ENCODE measurements around the gene MYL10. TPM values are rescaled to one million over a fixed set of nuclear protein-coding genes. Genes with fewer than 3 reads are reported as not detected.

The MYL10 gene
- not detected in 2 replicates for polyA plus RNA-seq (2012; rRNA removed)
- polyA plus RNA-seq (2012; cell fraction: cytosol; rRNA removed): not detected in 2 replicates
- not detected in 2 replicates for polyA plus RNA-seq (2012; cell fraction: nucleus; rRNA removed)

DNA sequence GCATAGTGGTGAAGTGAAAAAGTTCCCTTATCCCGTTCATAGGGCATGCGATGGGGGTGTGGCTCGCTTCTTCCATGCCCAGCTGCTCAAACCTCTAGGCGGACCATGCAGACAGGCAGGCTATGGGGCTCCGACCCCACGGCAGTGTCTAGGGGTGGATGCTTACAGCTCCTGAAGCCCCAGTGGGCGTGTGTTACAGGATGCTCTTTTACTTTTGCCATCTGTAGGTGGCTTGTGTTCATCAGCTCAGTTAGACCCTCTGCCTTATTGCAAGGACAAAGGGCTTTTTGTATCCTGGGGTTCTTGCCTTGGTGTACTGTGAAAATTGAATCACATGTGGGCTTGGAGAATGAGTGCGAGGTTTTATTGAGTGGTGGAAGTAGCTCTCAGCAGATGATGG, at the start of gene MYL10:
MYL10 (minus strand) TSS at position 126 of the 400 bp plus-strand sequence. CDS start 178 bp downstream, outside the sequence.
- Histone ChIP-seq H3K79me2 (ENCODE audit: insufficient read depth) (no peaks in the 10 kb centered on the region), H3K9me2 (no peaks in the 10 kb centered on the region), H3K36me3 (replicated peaks in 1 of 2; ENCODE audit: control insufficient read depth in 1 of 2, insufficient read depth in 2 of 2, low read length in 1 of 2) (no peaks in the 10 kb centered on the region), H3F3A (replicated peaks; ENCODE audit: insufficient read depth) (no peaks in the 10 kb centered on the region), H3K4me2 (peak within 1 kb of the TSS; percentile 61; the same call in 1 of the 2 replicates), H4K20me1 (ENCODE audit: insufficient read depth) (no peaks in the 10 kb centered on the region), H2AFZ (ENCODE audit: low read depth) (peak within 1 kb of the TSS; percentile 75), H3K9me3 (no peaks in the 10 kb centered on the region), H3K4me3 (ENCODE audit: low read depth in 2 of 2, low read length in 1 of 2) (no peak within 1 kb of the TSS), H3K4me1 (ENCODE audit: control insufficient read depth in 1 of 2, insufficient read depth in 2 of 2, low read depth in 1 of 2, low read length in 1 of 2) (peaks cover 0 to 16% of the 10 kb centered on the region in 2 experiments; a peak in 3 of 4 replicates), H3K9ac (no peak within 1 kb of the TSS), H3K27ac (ENCODE audit: low read depth in 2 of 2, low read length in 1 of 2) (no peak within 1 kb of the TSS), H3K27me3 (ENCODE audit: insufficient read depth) (no peaks in the 10 kb centered on the region)
- TF ChIP-seq, protein P1, sequence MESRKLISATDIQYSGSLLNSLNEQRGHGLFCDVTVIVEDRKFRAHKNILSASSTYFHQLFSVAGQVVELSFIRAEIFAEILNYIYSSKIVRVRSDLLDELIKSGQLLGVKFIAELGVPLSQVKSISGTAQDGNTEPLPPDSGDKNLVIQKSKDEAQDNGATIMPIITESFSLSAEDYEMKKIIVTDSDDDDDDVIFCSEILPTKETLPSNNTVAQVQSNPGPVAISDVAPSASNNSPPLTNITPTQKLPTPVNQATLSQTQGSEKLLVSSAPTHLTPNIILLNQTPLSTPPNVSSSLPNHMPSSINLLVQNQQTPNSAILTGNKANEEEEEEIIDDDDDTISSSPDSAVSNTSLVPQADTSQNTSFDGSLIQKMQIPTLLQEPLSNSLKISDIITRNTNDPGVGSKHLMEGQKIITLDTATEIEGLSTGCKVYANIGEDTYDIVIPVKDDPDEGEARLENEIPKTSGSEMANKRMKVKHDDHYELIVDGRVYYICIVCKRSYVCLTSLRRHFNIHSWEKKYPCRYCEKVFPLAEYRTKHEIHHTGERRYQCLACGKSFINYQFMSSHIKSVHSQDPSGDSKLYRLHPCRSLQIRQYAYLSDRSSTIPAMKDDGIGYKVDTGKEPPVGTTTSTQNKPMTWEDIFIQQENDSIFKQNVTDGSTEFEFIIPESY (IDR thresholded peaks at IDR 0.05; ENCODE audit: borderline replicate concordance, low read depth): no peak
- TF ChIP-seq FOXM1 (IDR thresholded peaks at IDR 0.05; ENCODE audit: low read depth) (no peak), MXI1 (IDR thresholded peaks at IDR 0.05; ENCODE audit: low read depth, low read length) (no peak), GATA2 (CRISPR knock-in tag; IDR thresholded peaks at IDR 0.05) (no peak), RCOR1 (IDR thresholded peaks at IDR 0.05; ENCODE audit: low read length) (no peak), YY1 (IDR thresholded peaks at IDR 0.05; ENCODE audit: low read depth) (no peak), TEAD4 (IDR thresholded peaks at IDR 0.05; ENCODE audit: borderline replicate concordance, insufficient read depth) (no peak), TCF12 (IDR thresholded peaks at IDR 0.05) (no peak), EP300 (IDR thresholded peaks at IDR 0.05; ENCODE audit: borderline replicate concordance in 1 of 2, low read depth in 1 of 2, low read length in 1 of 2) (no peak), TAF1 (IDR thresholded peaks at IDR 0.05; ENCODE audit: borderline replicate concordance, low read depth, low read length) (no peak), CHD2 (IDR thresholded peaks at IDR 0.05; ENCODE audit: low read length, partially characterized antibody) (no peak), JUND (IDR thresholded peaks at IDR 0.05) (no peak), POLR2AphosphoS5 (IDR thresholded peaks at IDR 0.05; ENCODE audit: low read depth, low read length) (no peak), NFIC (IDR thresholded peaks at IDR 0.05; ENCODE audit: borderline replicate concordance) (no peak), SMC3 (IDR thresholded peaks at IDR 0.05; ENCODE audit: low read depth, low read length) (no peak)
- TF ChIP-seq, protein P2, sequence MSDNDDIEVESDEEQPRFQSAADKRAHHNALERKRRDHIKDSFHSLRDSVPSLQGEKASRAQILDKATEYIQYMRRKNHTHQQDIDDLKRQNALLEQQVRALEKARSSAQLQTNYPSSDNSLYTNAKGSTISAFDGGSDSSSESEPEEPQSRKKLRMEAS (IDR thresholded peaks at IDR 0.05; ENCODE audit: low read depth): no peak
- ChIA-PET CTCF (no interaction called here), POLR2A (no interaction called here)
- whole genome bisulfite sequencing (ENCODE audit: low lambda C conversion rate): 79% methylated on average over 8 of the region's 8 CpGs
- DNase-seq: no peak

DNA sequence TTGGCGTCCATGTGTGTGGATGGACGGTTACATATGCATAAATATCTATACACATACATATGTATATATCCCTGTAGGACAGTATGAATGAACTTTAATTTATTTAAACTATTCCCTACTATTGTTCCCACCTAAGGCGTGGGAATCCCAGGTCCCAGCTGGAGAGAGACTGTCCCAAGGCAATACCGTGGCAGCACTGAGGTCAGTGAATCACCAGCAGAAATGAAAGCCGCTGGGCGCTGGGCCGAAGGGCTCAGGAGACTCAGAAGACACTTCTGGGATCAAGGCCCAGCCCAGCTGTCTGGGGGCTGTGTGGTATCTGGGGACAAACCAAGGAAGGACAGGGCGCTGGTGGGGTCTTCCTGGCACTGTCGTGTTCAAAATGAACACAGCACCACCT, 49.6 kb upstream of the MYL10 start:
- Histone ChIP-seq H3K27me3 (ENCODE audit: insufficient read depth) (no peaks in the 10 kb centered on the region), H3K36me3 (replicated peaks in 1 of 2; ENCODE audit: control insufficient read depth in 1 of 2, insufficient read depth in 2 of 2, low read length in 1 of 2) (no peaks in the 10 kb centered on the region), H3K9ac (no peak overlapping the region), H3K4me1 (ENCODE audit: control insufficient read depth in 1 of 2, insufficient read depth in 2 of 2, low read depth in 1 of 2, low read length in 1 of 2) (peaks cover 15 to 22% of the 10 kb centered on the region in 2 experiments; a peak in 3 of 4 replicates), H3K4me2 (no peak overlapping the region), H3K27ac (ENCODE audit: low read depth in 2 of 2, low read length in 1 of 2) (peak overlapping the region in 1 of 2 experiments; percentile 19; a peak in 1 of 4 replicates), H2AFZ (ENCODE audit: low read depth) (no peak overlapping the region), H4K20me1 (ENCODE audit: insufficient read depth) (no peaks in the 10 kb centered on the region), H3K79me2 (ENCODE audit: insufficient read depth) (no peaks in the 10 kb centered on the region), H3K4me3 (ENCODE audit: low read depth in 2 of 2, low read length in 1 of 2) (no peak overlapping the region), H3K9me2 (no peaks in the 10 kb centered on the region), H3K9me3 (no peaks in the 10 kb centered on the region), H3F3A (replicated peaks; ENCODE audit: insufficient read depth) (peaks cover 27% of the 10 kb centered on the region)
- 78% methylated on average over 7 of the region's 9 CpGs for WGBS (ENCODE audit: low lambda C conversion rate)
- TF ChIP-seq CHD2 (IDR thresholded peaks at IDR 0.05; ENCODE audit: low read length, partially characterized antibody) (no peak), TCF12 (IDR thresholded peaks at IDR 0.05) (0 out of 2 replicates have a peak, but pooled peaks have one; percentile 9)
- DNase-seq: no peak
- CTCF ChIA-PET: interaction anchor here (1.0 to 3.9 kb wide), 6 partner anchors 9 to 558 kb away, joined by 3 to 14 read pairs (median 6); no protein-coding TSS in a partner anchor
- POLR2A ChIA-PET: no interaction called here
